Uterus (tissue), 2 donors: ENCODE measurements around the gene SLC6A8.

Experiments used
- CTCF ChIP-seq, 4 experiments: fragments of 200-600 bp in 2 of 4; fragments of 450-650 bp in 2 of 4; sonication (generic) in 2 of 4; IDR thresholded peaks; one replicate each; pipeline ENCODE4 v1.5.1; 2016 to 2019; ENCODE audit warnings: antibody characterized with exemption in 4 of 4, mild to moderate bottlenecking in 2 of 4, moderate library complexity in 1 of 4
- POLR2A ChIP-seq, 2 donors: fragments of 450-650 bp; IDR thresholded peaks; one replicate each; pipeline ENCODE4 v1.6.1; 2016; ENCODE audit warnings: antibody characterized with exemption in 2 of 2, mild to moderate bottlenecking in 1 of 2, moderate library complexity in 1 of 2

GRCh38 chrX:153731845-153732215, 44.1 kb downstream of the SLC6A8 start:
- TF ChIP-seq CTCF (IDR thresholded peaks at IDR 0.05) (no peak), POLR2A (IDR thresholded peaks at IDR 0.05) (no peak)
